Small intestine (tissue), 7 donors: ENCODE data around the gene GNB1. TPM values are rescaled to one million over a fixed set of nuclear protein-coding genes. Genes with fewer than 3 reads are reported as not detected.

Experiments used
- DNase-seq, 2 donors: peaks; one replicate each; pipeline versions ENCODE4 v3.0.0 to v3.0.0-alpha.2; 2013
- FAIRE-seq: peaks from 2 replicates; lab custom pipeline; 2012; peaks lifted over from hg19 to GRCh38; lab: Jason Lieb, UNC
- H3K27ac ChIP-seq, 3 donors: one replicate each; pipeline ENCODE4 v1.5.1; 2013; ENCODE audit warnings: low read length in 2 of 3, mild to moderate bottlenecking in 2 of 3, control low read depth in 1 of 3, inconsistent platforms in 1 of 3, low read depth in 1 of 3, moderate library complexity in 1 of 3
- H3K27me3 ChIP-seq, 3 donors: one replicate each; pipeline ENCODE4 v1.6.1; 2013; ENCODE audit warnings: low read length in 3 of 3, inconsistent platforms in 1 of 3; ENCODE audit not compliant: control insufficient read depth in 3 of 3, insufficient read depth in 3 of 3
- H3K36me3 ChIP-seq, 3 donors: one replicate each; pipeline ENCODE4 v1.6.1; 2013; ENCODE audit warnings: low read length in 3 of 3, inconsistent platforms in 1 of 3, low read depth in 1 of 3, mild to moderate bottlenecking in 1 of 3, moderate library complexity in 1 of 3; ENCODE audit not compliant: control insufficient read depth in 3 of 3, insufficient read depth in 2 of 3
- H3K4me1 ChIP-seq, 3 donors: one replicate each; pipeline ENCODE4 v1.6.1; 2013; ENCODE audit warnings: low read length in 2 of 3, inconsistent platforms in 1 of 3, low read depth in 1 of 3, mild to moderate bottlenecking in 1 of 3, moderate library complexity in 1 of 3; ENCODE audit not compliant: control insufficient read depth in 3 of 3, insufficient read depth in 2 of 3
- H3K4me3 ChIP-seq, 3 donors: one replicate each; pipeline ENCODE4 v1.5.1; 2013; ENCODE audit warnings: low read length in 3 of 3, control low read depth in 1 of 3, inconsistent platforms in 1 of 3, low read depth in 1 of 3, mild to moderate bottlenecking in 1 of 3, moderate library complexity in 1 of 3
- H3K9me3 ChIP-seq, 2 donors: one replicate each; pipeline ENCODE4 v1.6.1; 2013; ENCODE audit warnings: low read depth in 1 of 2, low read length in 1 of 2; ENCODE audit not compliant: control insufficient read depth in 2 of 2, insufficient read depth in 1 of 2
- WGBS, 3 donors: extraction: QIAGEN DNeasy Blood & Tissue Kit; methylation state at CpG; one replicate each; pipeline ENCODE4 v1.1.7; 2013; 5-methylcytosine and 5-hydroxymethylcytosine counted together
- polyA plus RNA-seq, 4 donors: library from polyadenylated mRNA; stranded (reverse) in 3 of 4; unstranded in 1 of 4; fragments of 200-250 nt in 3 of 4; fragments of 120-200 nt in 1 of 4; gene quantifications; one replicate each; pipeline versions ENCODE4 v1.2.1 to v1.2.3, GENCODE V29; 2013
- donor health status: healthy with polysubstance abuse.
- donor health status: control.
- donor health status: control.
- donor health status: Bipolar disorder and iron deficiency.
- donor health status: healthy.

The GNB1 gene
- polyA plus RNA-seq, 4 donors, result 169 to 214 (median 192) TPM

DNA sequence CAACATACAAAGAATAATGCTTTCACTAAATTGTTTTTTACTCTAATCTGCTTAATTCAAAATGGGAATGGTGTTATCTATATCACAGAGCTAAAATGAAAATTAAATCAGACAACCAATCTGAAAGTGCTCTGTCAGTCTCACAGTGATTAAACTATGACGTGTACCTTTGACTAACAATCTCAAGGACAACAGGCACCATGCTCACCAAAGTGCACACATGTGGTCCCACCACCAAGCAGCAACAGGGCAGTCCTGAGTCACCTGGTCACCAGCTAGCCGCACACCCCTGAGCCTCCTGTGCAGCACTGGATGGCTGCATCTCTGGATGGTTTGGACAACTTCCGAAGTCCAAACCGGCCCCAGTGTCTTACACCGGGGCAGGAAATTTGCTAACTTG lies 58.1 kb downstream of the GNB1 start:
- Histone ChIP-seq H3K27ac (no peak overlapping the region), H3K36me3 (peaks cover 3 to 69% (median 4%) of the 10 kb centered on the region in 3 donors), H3K4me1 (peaks cover 0 to 6% (median 0%) of the 10 kb centered on the region in 3 donors), H3K4me3 (no peak overlapping the region), H3K9me3 (no peaks in the 10 kb centered on the region), H3K27me3 (no peaks in the 10 kb centered on the region)
- 77 to 83% (median 81%) methylated on average over 5 of the region's 5 CpGs for WGBS, 3 donors
- DNase-seq (no peak), FAIRE-seq (no peak)

DNA sequence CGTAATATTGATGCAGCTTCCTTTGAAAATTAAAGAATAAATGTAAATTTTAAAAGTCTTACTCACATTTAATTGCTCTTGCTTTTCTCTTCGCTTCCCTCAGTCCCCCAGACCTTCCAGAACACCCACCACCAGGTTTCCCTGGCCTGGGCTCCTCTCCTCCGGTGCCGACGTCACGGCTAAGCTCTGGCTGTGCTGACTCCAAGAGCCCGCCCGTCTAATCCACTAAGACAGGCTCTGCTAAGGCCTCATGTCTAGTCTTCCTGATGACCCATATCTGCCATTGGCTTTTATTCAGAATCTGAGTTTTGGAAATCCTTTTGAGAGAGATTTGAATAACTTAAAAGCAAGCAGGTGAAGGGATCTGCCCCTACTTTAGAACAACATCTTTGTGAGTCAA lies 58.7 kb downstream of the GNB1 start:
- Histone ChIP-seq H3K9me3 (no peaks in the 10 kb centered on the region), H3K4me1 (peaks cover 0 to 6% (median 0%) of the 10 kb centered on the region in 3 donors), H3K36me3 (peaks cover 3 to 64% (median 4%) of the 10 kb centered on the region in 3 donors), H3K27me3 (no peaks in the 10 kb centered on the region), H3K4me3 (no peak overlapping the region), H3K27ac (no peak overlapping the region)
- WGBS, 3 donors, result 87 to 92% (median 89%) methylated on average over 8 of the region's 8 CpGs
- no peak for DNase-seq
- no peak for FAIRE-seq

DNA sequence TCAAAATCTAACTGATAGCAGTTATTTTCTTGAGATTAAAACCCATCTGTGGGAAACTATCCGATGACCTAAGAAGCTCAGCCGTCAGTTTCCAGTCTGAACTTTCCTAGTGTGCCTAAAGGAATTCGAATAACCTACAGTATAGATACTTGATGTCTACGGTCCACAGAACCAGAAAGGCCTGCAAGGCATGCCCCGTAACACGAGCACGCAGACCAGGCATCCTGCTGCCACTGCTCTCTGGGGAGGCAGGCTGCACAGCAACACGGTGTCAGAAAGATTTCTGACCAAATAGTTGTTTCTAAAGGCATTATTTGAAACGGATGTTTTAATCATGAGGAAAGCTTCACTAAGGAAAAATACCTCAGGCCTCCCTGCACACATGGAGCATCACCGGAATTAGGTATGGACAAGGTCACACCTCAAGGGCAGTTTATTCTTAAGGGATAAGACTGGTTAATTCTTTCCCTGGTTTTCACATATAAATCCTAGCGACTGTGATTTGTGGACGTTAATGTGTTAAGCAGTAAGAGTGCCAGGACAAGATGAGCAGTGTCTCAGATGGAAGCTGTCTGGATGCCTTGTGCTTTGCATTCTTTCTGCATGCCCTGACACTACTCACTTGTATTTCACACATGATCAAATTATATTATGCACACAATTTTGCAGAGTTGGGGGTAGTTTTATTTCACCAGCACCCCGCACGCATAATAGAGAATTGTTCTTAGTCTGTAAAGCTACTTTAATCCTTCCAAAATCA lies 63.6 kb downstream of the GNB1 start:
- Histone ChIP-seq H3K27me3 (no peaks in the 10 kb centered on the region), H3K4me1 (no peaks in the 10 kb centered on the region), H3K9me3 (no peaks in the 10 kb centered on the region), H3K27ac (peak overlapping the region in 1 of 3 donors; percentile 12), H3K36me3 (peaks cover 0 to 55% (median 8%) of the 10 kb centered on the region in 3 donors), H3K4me3 (no peak overlapping the region)
- DNase-seq (no peak), FAIRE-seq (no peak)
- 74 to 82% (median 81%) methylated on average over 14 of the region's 14 CpGs for WGBS, 3 donors

DNA sequence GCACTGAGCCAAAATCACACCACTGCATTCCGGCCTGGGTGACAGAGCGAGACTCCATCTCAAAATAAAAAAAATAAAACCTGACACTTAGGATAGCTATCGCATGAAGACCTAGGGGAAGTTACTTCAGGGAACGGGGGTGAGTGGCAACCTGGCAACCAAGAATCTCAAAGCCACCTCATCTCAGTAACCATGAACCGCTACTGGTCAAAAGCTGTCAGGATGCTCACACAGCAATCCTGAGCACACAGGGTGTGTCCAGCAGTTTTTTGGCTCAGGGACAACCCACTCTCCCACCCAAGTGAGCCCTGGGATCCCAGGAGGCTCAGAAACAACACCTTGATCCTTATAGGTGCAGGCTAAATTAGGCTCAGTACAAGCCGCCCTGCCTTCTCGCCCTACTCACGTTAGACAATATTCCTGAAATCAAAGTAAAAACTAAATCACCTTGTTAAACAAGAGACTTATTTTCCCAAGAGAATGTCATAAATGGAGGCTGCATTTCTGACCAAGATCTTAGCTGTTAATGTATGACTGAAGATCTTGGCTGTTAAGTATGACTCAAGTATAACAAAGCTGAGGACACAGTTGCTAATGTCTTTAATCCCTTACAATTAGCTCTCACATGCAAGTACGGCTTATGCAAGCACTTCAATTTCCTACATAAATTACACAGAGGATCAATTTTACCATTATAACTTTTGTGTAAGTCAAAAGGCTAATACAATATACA lies 64.4 kb downstream of the GNB1 start:
- Histone ChIP-seq H3K4me1 (no peaks in the 10 kb centered on the region), H3K27me3 (no peaks in the 10 kb centered on the region), H3K4me3 (no peak overlapping the region), H3K36me3 (peaks cover 3 to 57% (median 6%) of the 10 kb centered on the region in 3 donors), H3K27ac (peak overlapping the region in 1 of 3 donors; percentile 12), H3K9me3 (no peaks in the 10 kb centered on the region)
- DNase-seq (peak in 1 of 2 donors; percentile 24), FAIRE-seq (no peak)
- WGBS, 3 donors, result 89 to 92% (median 90%) methylated on average over 9 of the region's 9 CpGs

DNA sequence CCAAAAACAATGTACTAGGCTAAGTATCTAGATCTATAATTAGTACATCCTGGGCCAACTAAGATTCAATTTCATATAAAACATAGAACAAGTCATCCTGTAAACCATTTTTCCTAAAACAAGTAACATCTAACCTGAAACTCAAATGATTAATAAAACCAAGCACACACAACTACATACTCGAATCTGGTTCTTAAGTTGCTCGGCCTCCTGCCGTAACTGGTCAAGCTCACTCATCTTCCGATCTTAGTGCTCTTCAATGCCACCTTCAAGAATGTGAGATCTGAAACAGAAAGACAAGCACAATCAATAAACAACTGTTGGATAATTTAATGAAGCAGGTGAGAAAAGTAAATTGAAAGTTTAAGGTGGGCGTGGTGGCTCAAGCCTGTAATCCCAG lies 65.7 kb downstream of the GNB1 start:
- Histone ChIP-seq H3K9me3 (no peaks in the 10 kb centered on the region), H3K27ac (no peak overlapping the region), H3K27me3 (no peaks in the 10 kb centered on the region), H3K36me3 (peaks cover 3 to 51% (median 6%) of the 10 kb centered on the region in 3 donors), H3K4me3 (no peak overlapping the region), H3K4me1 (no peaks in the 10 kb centered on the region)
- DNase-seq (no peak), FAIRE-seq (no peak)
- 80 to 91% (median 89%) methylated on average over 5 of the region's 5 CpGs for WGBS, 3 donors

DNA sequence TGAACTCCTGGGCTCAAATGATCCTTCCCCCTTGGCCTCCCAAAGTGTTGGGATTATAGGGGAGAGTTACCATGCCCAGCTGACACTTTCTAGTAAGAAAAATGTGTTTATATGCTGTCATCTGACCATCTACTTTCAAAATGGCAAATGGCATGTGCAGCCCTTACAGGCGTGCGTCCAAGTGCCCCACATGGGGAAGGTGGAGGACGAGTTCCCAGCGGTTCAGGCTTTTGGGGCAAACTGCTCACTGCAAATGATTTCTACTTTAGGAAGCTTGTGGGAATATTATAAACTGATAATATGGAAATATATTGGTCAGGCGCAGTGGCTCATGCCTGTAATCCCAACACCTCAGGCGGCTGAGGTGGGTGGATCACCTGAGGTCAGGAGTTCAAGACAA lies 71.1 kb downstream of the GNB1 start:
- Histone ChIP-seq H3K27me3 (no peaks in the 10 kb centered on the region), H3K9me3 (no peaks in the 10 kb centered on the region), H3K36me3 (peaks cover 3 to 69% (median 19%) of the 10 kb centered on the region in 3 donors), H3K27ac (no peak overlapping the region), H3K4me3 (no peak overlapping the region), H3K4me1 (no peaks in the 10 kb centered on the region)
- 93 to 98% (median 96%) methylated on average over 6 of the region's 6 CpGs for WGBS, 3 donors
- FAIRE-seq (no peak), DNase-seq (no peak)

DNA sequence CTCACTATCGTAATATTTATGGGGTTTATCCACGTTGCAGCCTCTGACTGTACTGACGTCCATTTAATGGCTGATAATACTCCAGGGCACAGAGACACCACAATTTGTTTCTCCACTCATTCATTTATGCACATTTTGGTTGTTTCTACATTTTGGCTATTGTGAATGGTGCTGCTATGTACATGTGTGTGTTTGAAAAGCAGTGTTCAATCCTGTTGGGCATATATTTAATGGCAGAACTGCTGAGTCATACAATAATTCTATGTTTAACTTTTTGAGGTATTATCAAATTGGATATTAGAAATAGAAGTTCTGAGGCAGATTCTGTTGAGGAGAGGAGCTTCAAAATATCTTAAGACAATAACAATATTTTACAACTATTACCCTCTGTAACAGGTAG lies 73.7 kb downstream of the GNB1 start:
- H3K27ac ChIP-seq, result no peak overlapping the region
- WGBS, 3 donors, result 74 to 87% (median 75%) methylated on average over 3 of the region's 3 CpGs
- no peaks in the 10 kb centered on the region for H3K27me3 ChIP-seq
- no peaks in the 10 kb centered on the region for H3K4me1 ChIP-seq
- FAIRE-seq, result no peak
- no peak for DNase-seq
- no peak overlapping the region for H3K4me3 ChIP-seq
- H3K9me3 ChIP-seq, result no peaks in the 10 kb centered on the region
- H3K36me3 ChIP-seq, result peaks cover 11 to 71% (median 19%) of the 10 kb centered on the region in 3 donors

DNA sequence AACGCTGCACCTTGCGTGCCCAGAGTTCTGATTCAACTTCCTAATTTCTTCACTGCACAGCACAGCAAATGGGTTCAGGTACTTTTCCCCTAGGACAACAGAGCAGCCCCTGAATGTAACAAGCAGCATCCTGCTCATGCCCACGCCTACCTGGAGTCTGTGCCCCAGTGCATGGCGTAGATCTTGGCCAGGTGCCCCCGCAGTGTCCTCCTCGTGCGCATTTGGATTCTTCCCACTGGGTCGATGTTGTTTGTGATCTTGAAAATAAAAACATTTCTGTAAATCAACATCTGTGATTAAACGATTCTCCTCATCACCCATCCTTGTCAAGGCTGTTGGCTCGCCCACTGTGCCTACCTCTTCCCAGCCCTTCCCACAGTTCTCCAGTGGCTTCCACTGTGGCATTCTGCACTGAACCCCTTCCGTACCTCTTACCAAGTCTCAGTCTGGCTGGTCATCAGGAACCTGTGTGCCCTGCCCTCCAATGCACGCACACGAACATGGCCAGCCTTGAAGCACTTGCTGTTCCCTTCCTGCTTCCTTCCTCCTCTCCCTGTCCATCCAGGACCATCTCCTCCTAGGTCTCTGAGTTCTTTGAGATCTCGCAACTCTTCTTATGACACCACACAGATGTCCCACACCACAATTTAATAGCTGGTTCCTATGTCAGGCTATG lies 75.1 kb downstream of the GNB1 start:
- Histone ChIP-seq H3K4me3 (no peak overlapping the region), H3K27ac (no peak overlapping the region), H3K9me3 (no peaks in the 10 kb centered on the region), H3K4me1 (no peaks in the 10 kb centered on the region), H3K27me3 (no peaks in the 10 kb centered on the region), H3K36me3 (peaks cover 8 to 69% (median 19%) of the 10 kb centered on the region in 3 donors)
- FAIRE-seq, result no peak
- WGBS, 3 donors, result 92 to 96% (median 94%) methylated on average over 13 to 14 of the region's 14 CpGs
- DNase-seq, result no peak
